ENCODE results near the gene DUSP8.
A peak's percentile ranks its signal among the peaks of the same experiment; 100 is the strongest.
"Not testable (repeated sequence)": the region's sequence is repeated elsewhere in the genome, so short reads cannot be mapped to it uniquely, and the experiment has no call there.

DUSP8 gene

GRCh38 chr11:1572197-1573076 is at the start of gene DUSP8:
Gene DUSP8 (minus strand): TSS chr11:1572271. CDS start chr11:1565826, 6,445 bp downstream.
- peak; percentile 57 for DNase-seq (ENCODE audit: low spot score)

GRCh38 chr11:1619449-1619848 is 47.4 kb upstream of the DUSP8 start:
- no peak for DNase-seq (ENCODE audit: low spot score)

GRCh38 chr11:1618231-1618630 is 46.2 kb upstream of the DUSP8 start:
- no peak for DNase-seq (ENCODE audit: low spot score)

- no peak for DNase-seq (ENCODE audit: low spot score)
These were observed 36.3 kb upstream of the DUSP8 start, which contains the start of gene KRTAP5-3 for GRCh38 chr11:1608363-1608762. Gene KRTAP5-3 (minus strand): TSS chr11:1608463. CDS start chr11:1608385, 78 bp downstream.

GRCh38 chr11:1607901-1608300 is 35.8 kb upstream of the DUSP8 start:
- not testable (repeated sequence) for DNase-seq (ENCODE audit: low spot score)

- not testable (repeated sequence) for DNase-seq (ENCODE audit: low spot score)
These were observed 35.2 kb upstream of the DUSP8 start for GRCh38 chr11:1607156-1607845.

- not testable (repeated sequence) for DNase-seq (ENCODE audit: low spot score)
These were observed 33.9 kb upstream of the DUSP8 start for GRCh38 chr11:1605923-1606322.

- DNase-seq (ENCODE audit: low spot score), result no peak
These were observed 32.6 kb upstream of the DUSP8 start for GRCh38 chr11:1604711-1605110.

- DNase-seq (ENCODE audit: low spot score), result no peak
These were observed 32.1 kb upstream of the DUSP8 start for GRCh38 chr11:1604181-1604580.

GRCh38 chr11:1603629-1604028 is 31.6 kb upstream of the DUSP8 start:
- no peak for DNase-seq (ENCODE audit: low spot score)

- DNase-seq (ENCODE audit: low spot score), result not testable (repeated sequence)
These were observed 29.6 kb upstream of the DUSP8 start for GRCh38 chr11:1601663-1602062.

GRCh38 chr11:1600626-1601025 is 28.6 kb upstream of the DUSP8 start:
- DNase-seq (ENCODE audit: low spot score), result no peak

GRCh38 chr11:1598816-1599215 is 26.7 kb upstream of the DUSP8 start:
- DNase-seq (ENCODE audit: low spot score), result no peak

GRCh38 chr11:1598406-1598805 is 26.3 kb upstream of the DUSP8 start:
- DNase-seq (ENCODE audit: low spot score), result not testable (repeated sequence)

GRCh38 chr11:1597994-1598380 is 25.9 kb upstream of the DUSP8 start, which contains the start of gene KRTAP5-2:
Gene KRTAP5-2 (minus strand): TSS chr11:1598294. CDS start chr11:1598250, 44 bp downstream.
- DNase-seq (ENCODE audit: low spot score), result no peak

GRCh38 chr11:1597331-1597993 is 25.4 kb upstream of the DUSP8 start:
- DNase-seq (ENCODE audit: low spot score), result no peak

GRCh38 chr11:1596576-1597121 is 24.6 kb upstream of the DUSP8 start:
- not testable (repeated sequence) for DNase-seq (ENCODE audit: low spot score)

GRCh38 chr11:1595994-1596575 is 24.0 kb upstream of the DUSP8 start:
- DNase-seq (ENCODE audit: low spot score), result not testable (repeated sequence)

- no peak for DNase-seq (ENCODE audit: low spot score)
These were observed 20.6 kb upstream of the DUSP8 start for GRCh38 chr11:1592628-1593027.

- DNase-seq (ENCODE audit: low spot score), result no peak
These were observed 17.9 kb upstream of the DUSP8 start for GRCh38 chr11:1589996-1590395.

- DNase-seq (ENCODE audit: low spot score), result not testable (repeated sequence)
These were observed 17.3 kb upstream of the DUSP8 start for GRCh38 chr11:1589191-1589963.
